ENCODE data around the gene ABHD8.

The ABHD8 gene

GRCh38 chr19:17333611-17334413, 30.6 kb upstream of the ABHD8 start:
- peak; percentile 70 for DNase-seq

- DNase-seq: no peak
Observed at GRCh38 chr19:17332677-17333581, 29.7 kb upstream of the ABHD8 start.

- no peak for DNase-seq
Observed at GRCh38 chr19:17332360-17332676, 29.1 kb upstream of the ABHD8 start.

GRCh38 chr19:17331045-17331558, 27.9 kb upstream of the ABHD8 start:
- no peak for DNase-seq

GRCh38 chr19:17330262-17331044, 27.2 kb upstream of the ABHD8 start:
- no peak for DNase-seq

GRCh38 chr19:17329366-17330261, 26.4 kb upstream of the ABHD8 start:
- no peak for DNase-seq

- DNase-seq: peak; percentile 24
Observed at GRCh38 chr19:17328517-17329365, 25.5 kb upstream of the ABHD8 start.

- peak; percentile 38 for DNase-seq
Observed at GRCh38 chr19:17327654-17328516, 24.7 kb upstream of the ABHD8 start.

- DNase-seq: no peak
Observed at GRCh38 chr19:17327068-17327653, 23.9 kb upstream of the ABHD8 start.

- no peak for DNase-seq
Observed at GRCh38 chr19:17326595-17326966, 23.4 kb upstream of the ABHD8 start.

GRCh38 chr19:17325881-17326594, 22.8 kb upstream of the ABHD8 start:
- DNase-seq: no peak

GRCh38 chr19:17325133-17325532, 21.9 kb upstream of the ABHD8 start:
- DNase-seq: no peak

GRCh38 chr19:17324357-17325114, 21.3 kb upstream of the ABHD8 start:
- no peak for DNase-seq

GRCh38 chr19:17323964-17324332, 20.7 kb upstream of the ABHD8 start:
- no peak for DNase-seq

GRCh38 chr19:17323300-17323963, 20.2 kb upstream of the ABHD8 start:
- DNase-seq: no peak

- no peak for DNase-seq
Observed at GRCh38 chr19:17322854-17323253, 19.6 kb upstream of the ABHD8 start.

GRCh38 chr19:17321655-17322489, 18.6 kb upstream of the ABHD8 start:
- DNase-seq: no peak

Data from activated effector memory CD4-positive, alpha-beta T cell treated with Interleukin-2 at 50 U/mL for 16 hours (primary cell).